GM23338 (cell line): Measurements from ENCODE around the gene PALLD. TPM values are rescaled to one million over a fixed set of nuclear protein-coding genes. Genes with fewer than 3 reads are reported as not detected.

Experiments
- CREB1 ChIP-seq: fragments of 250-450 bp; sonication (Bioruptor Pico); IDR thresholded peaks from 2 replicates; pipeline ENCODE4 v1.5.0; 2020; ENCODE audit warnings: low read depth, mild to moderate bottlenecking, moderate library complexity
- CTCF ChIP-seq, 2 experiments: fragments of 200-600 bp in 1 of 2; sonication (generic) in 1 of 2; conservative IDR thresholded peaks; 2 replicates each; pipeline versions ENCODE4 v1.5.1 to v1.6.1; 2016 to 2017; ENCODE audit warnings: antibody characterized with exemption in 2 of 2, low read depth in 2 of 2, mild to moderate bottlenecking in 2 of 2, moderate library complexity in 1 of 2
- EZH2 ChIP-seq: fragments of 200-600 bp; sonication (generic); IDR thresholded peaks from one replicate; pipeline ENCODE4 v1.8.0; 2017; ENCODE audit warnings: antibody characterized with exemption, mild to moderate bottlenecking, low read depth; ENCODE audit not compliant: unreplicated experiment
- EZH2phosphoT487 ChIP-seq: fragments of 200-600 bp; sonication (generic); IDR thresholded peaks from one replicate; pipeline ENCODE4 v1.8.1; 2018; ENCODE audit warnings: antibody characterized with exemption; ENCODE audit not compliant: unreplicated experiment
- JUNB ChIP-seq: IDR thresholded peaks from one replicate; pipeline ENCODE4 v1.6.1; 2016; ENCODE audit warnings: antibody characterized with exemption; ENCODE audit not compliant: unreplicated experiment
- POLR2AphosphoS5 ChIP-seq: IDR thresholded peaks from 2 replicates; pipeline ENCODE4 v1.6.1; 2016; ENCODE audit warnings: antibody characterized with exemption, low read depth
- STAT1 ChIP-seq: IDR thresholded peaks from one replicate; pipeline ENCODE4 v1.6.1; 2016; ENCODE audit warnings: antibody characterized with exemption; ENCODE audit not compliant: unreplicated experiment
- ZNF462 ChIP-seq: fragments of 250-450 bp; sonication (Bioruptor Pico); IDR thresholded peaks from 2 replicates; pipeline ENCODE4 v1.5.0; 2020; ENCODE audit warnings: mild to moderate bottlenecking, moderate library complexity
- polyA plus RNA-seq: library from polyadenylated mRNA; unstranded; fragments of >200 nt; fragmentation: Nextera tagmentation; extraction: Ambion mirVana; gene quantifications from 2 replicates; pipeline ENCODE4 v1.2.1, GENCODE V29; 2016
- total RNA-seq: library from RNA; depleted of rRNA; stranded (reverse); fragments of >200 nt; shearing (Covaris generic); gene quantifications from 2 replicates; pipeline ENCODE4 v1.2.3, GENCODE V29; 2014

The PALLD gene
- total and polyA plus RNA-seq, 2 experiments from 2014 or later: 13.1 to 30.2 TPM

- TF ChIP-seq ZNF462 (CRISPR knock-in tag) (no peak), EZH2 (no peak), JUNB (no peak), EZH2phosphoT487 (no peak), STAT1 (no peak), CREB1 (CRISPR knock-in tag) (no peak), CTCF (conservative IDR thresholded peaks at IDR 0.05; ENCODE audit: low read depth in 2 of 2) (no peak), POLR2AphosphoS5 (no peak)
These were observed 43.2 kb downstream of the PALLD start (continued) for GRCh38 chr4:168540086-168540485.
